NCI-H510A treated with DMSO at 0.1 percent for 48 hours (cell line): ENCODE data around the gene ZNF354C.
"Not testable (repeated sequence)": the region's sequence is repeated elsewhere in the genome, so short reads cannot be mapped to it uniquely, and the experiment has no call there.

ENCODE experiments used
- DNase-seq: peaks from one replicate; lab custom pipeline; 2025; lab: John Stamatoyannopoulos, UW

Gene ZNF354C

GRCh38 chr5:179060116-179061008 lies at the start of gene ZNF354C:
ZNF354C (plus strand) TSS chr5:179060373; CDS start chr5:179062069, 1,696 bp downstream.
- DNase-seq: no peak

GRCh38 chr5:179023528-179024189 lies 36.5 kb upstream of the ZNF354C start, which contains the start of gene ZNF879:
ZNF879 (plus strand) TSS chr5:179023804; CDS start chr5:179025005, 1,201 bp downstream.
- peak; percentile 66 for DNase-seq

GRCh38 chr5:179033004-179033580 lies 27.1 kb upstream of the ZNF354C start:
- no peak for DNase-seq

- no peak for DNase-seq
Measured at GRCh38 chr5:179044765-179045164, 15.4 kb upstream of the ZNF354C start.

GRCh38 chr5:179051784-179052183 lies 8.4 kb upstream of the ZNF354C start:
- DNase-seq: peak; percentile 6

GRCh38 chr5:179054036-179054785 lies 6.0 kb upstream of the ZNF354C start:
- DNase-seq: no peak

- no peak for DNase-seq
Measured at GRCh38 chr5:179054876-179055275, 5.3 kb upstream of the ZNF354C start.

- no peak for DNase-seq
Measured at GRCh38 chr5:179055436-179055835, 4.7 kb upstream of the ZNF354C start.

GRCh38 chr5:179055841-179056240 lies 4.3 kb upstream of the ZNF354C start:
- no peak for DNase-seq

GRCh38 chr5:179061025-179061424 lies 852 bp downstream of the ZNF354C start:
- no peak for DNase-seq

- no peak for DNase-seq
Measured at GRCh38 chr5:179065703-179066102, 5.5 kb downstream of the ZNF354C start.

- DNase-seq: no peak
Measured at GRCh38 chr5:179079165-179079987, 19.2 kb downstream of the ZNF354C start.

GRCh38 chr5:179080724-179081123 lies 20.6 kb downstream of the ZNF354C start:
- no peak for DNase-seq

GRCh38 chr5:179089502-179089901 lies 29.3 kb downstream of the ZNF354C start:
- no peak for DNase-seq

GRCh38 chr5:179101282-179101681 lies 41.1 kb downstream of the ZNF354C start:
- DNase-seq: not testable (repeated sequence)

- no peak for DNase-seq
Measured at GRCh38 chr5:179110528-179110927, 50.4 kb downstream of the ZNF354C start.

GRCh38 chr5:179111267-179112207 lies 51.4 kb downstream of the ZNF354C start:
- no peak for DNase-seq

- DNase-seq: no peak
Measured at GRCh38 chr5:179112469-179113142, 52.4 kb downstream of the ZNF354C start.

GRCh38 chr5:179113143-179113530 lies 53.0 kb downstream of the ZNF354C start:
- no peak for DNase-seq
